Natural killer cell treated with Interleukin-12 subunit alpha and Interleukin-12 subunit beta and Interleukin-15 and Interleukin-18, amount 100 ng/mL, for 72 hours (primary cell): Measurements from ENCODE around the gene TNIK. TPM values are rescaled to one million over a fixed set of nuclear protein-coding genes. Genes with fewer than 3 reads are reported as not detected.

Experiments used
- ATAC-seq, 2 donors: fragments of 150-1000 bp; cut with Tn5 transposase in 1 of 2; sonication (Bioruptor Pico), chemical (Tn5 transposase) in 1 of 2; 2 replicates each; pipeline ENCODE4 v1.10.0; 2021
- DNase-seq: peaks from one replicate; pipeline ENCODE4 v3.0.0; 2022; ENCODE audit warnings: low spot score
- H3K27ac Mint-ChIP-seq, 2 donors: 1 replicate in 1 of 2; 2 replicates in 1 of 2; pipeline ENCODE4 v1.8.0; 2022; ENCODE audit warnings: mixed read lengths in 2 of 2, mild to moderate bottlenecking in 1 of 2, moderate library complexity in 1 of 2
- H3K27me3 Mint-ChIP-seq, 2 donors: 1 replicate in 1 of 2; 2 replicates in 1 of 2; pipeline ENCODE4 v1.8.0; 2022; ENCODE audit warnings: mixed read lengths in 2 of 2
- H3K36me3 Mint-ChIP-seq: one replicate; pipeline ENCODE4 v1.8.0; 2022; ENCODE audit warnings: mixed read lengths
- H3K4me1 Mint-ChIP-seq, 2 donors: 1 replicate in 1 of 2; 2 replicates in 1 of 2; pipeline ENCODE4 v1.8.0; 2022; ENCODE audit warnings: low read depth in 2 of 2, mixed read lengths in 2 of 2, mild to moderate bottlenecking in 1 of 2
- H3K4me3 Mint-ChIP-seq: one replicate; pipeline ENCODE4 v1.8.0; 2022; ENCODE audit warnings: mixed read lengths
- H3K9me3 Mint-ChIP-seq: 2 replicates; pipeline ENCODE4 v1.8.0; 2022; ENCODE audit warnings: mixed read lengths
- total RNA-seq, 2 donors: library from RNA; stranded (reverse); gene quantifications; one replicate each; pipeline ENCODE4 v1.2.3, GENCODE V29; 2022

TNIK gene
- total RNA-seq, 2 donors from 2014 or later: 44.3 to 48.5 TPM

GRCh38 chr3:171358181-171358880, 101.9 kb downstream of the TNIK start:
- Mint-ChIP-seq H3K4me1 (peaks cover 51 to 55% of the 10 kb centered on the region in 2 donors), H3K27ac (peak overlapping the region in 1 of 2 donors; percentile 33), H3K36me3 (no peaks in the 10 kb centered on the region), H3K4me3 (no peak overlapping the region), H3K27me3 (no peaks in the 10 kb centered on the region), H3K9me3 (no peaks in the 10 kb centered on the region)
- ATAC-seq: no peak
- no peak for DNase-seq

- no peak for DNase-seq
- no peaks in the 10 kb centered on the region for H3K36me3 Mint-ChIP-seq
- peak in 1 of 2 donors; percentile 50 for ATAC-seq
- H3K4me3 Mint-ChIP-seq: no peak overlapping the region
- H3K9me3 Mint-ChIP-seq: no peaks in the 10 kb centered on the region
- peaks cover 44 to 53% of the 10 kb centered on the region in 2 donors for H3K4me1 Mint-ChIP-seq
- no peaks in the 10 kb centered on the region for H3K27me3 Mint-ChIP-seq
- peak overlapping the region in 1 of 2 donors; percentile 27 for H3K27ac Mint-ChIP-seq
Measured at GRCh38 chr3:171357721-171358120, 102.5 kb downstream of the TNIK start.

- H3K9me3 Mint-ChIP-seq: no peaks in the 10 kb centered on the region
- H3K4me1 Mint-ChIP-seq: peaks cover 44 to 48% of the 10 kb centered on the region in 2 donors
- ATAC-seq (no peak), DNase-seq (no peak)
- no peak overlapping the region for H3K4me3 Mint-ChIP-seq
- peak overlapping the region in 1 of 2 donors; percentile 50 for H3K27ac Mint-ChIP-seq
- no peaks in the 10 kb centered on the region for H3K27me3 Mint-ChIP-seq
- no peaks in the 10 kb centered on the region for H3K36me3 Mint-ChIP-seq
Measured at GRCh38 chr3:171356251-171356650, 104.0 kb downstream of the TNIK start.

GRCh38 chr3:171354706-171355582, 105.3 kb downstream of the TNIK start:
- DNase-seq: no peak
- H3K9me3 Mint-ChIP-seq: no peaks in the 10 kb centered on the region
- peaks cover 37 to 47% of the 10 kb centered on the region in 2 donors for H3K4me1 Mint-ChIP-seq
- peak overlapping the region in 1 of 2 donors; percentile 18 for H3K27ac Mint-ChIP-seq
- H3K27me3 Mint-ChIP-seq: no peaks in the 10 kb centered on the region
- H3K4me3 Mint-ChIP-seq: no peak overlapping the region
- no peaks in the 10 kb centered on the region for H3K36me3 Mint-ChIP-seq
- ATAC-seq: no peak

- DNase-seq (no peak), ATAC-seq (no peak)
- Mint-ChIP-seq H3K27me3 (no peaks in the 10 kb centered on the region), H3K36me3 (no peaks in the 10 kb centered on the region), H3K4me1 (peaks cover 36 to 50% of the 10 kb centered on the region in 2 donors), H3K27ac (peak overlapping the region in 1 of 2 donors; percentile 18), H3K4me3 (no peak overlapping the region), H3K9me3 (no peaks in the 10 kb centered on the region)
Measured at GRCh38 chr3:171354049-171354705, 106.0 kb downstream of the TNIK start.

- H3K27me3 Mint-ChIP-seq: no peaks in the 10 kb centered on the region
- H3K4me1 Mint-ChIP-seq: peaks cover 33 to 46% of the 10 kb centered on the region in 2 donors
- ATAC-seq: no peak
- H3K4me3 Mint-ChIP-seq: no peak overlapping the region
- no peaks in the 10 kb centered on the region for H3K36me3 Mint-ChIP-seq
- no peak overlapping the region for H3K27ac Mint-ChIP-seq
- H3K9me3 Mint-ChIP-seq: no peaks in the 10 kb centered on the region
- no peak for DNase-seq
Measured at GRCh38 chr3:171353423-171353822, 106.8 kb downstream of the TNIK start.

GRCh38 chr3:171352387-171352935, 107.7 kb downstream of the TNIK start:
- Mint-ChIP-seq H3K4me3 (no peak overlapping the region), H3K27me3 (no peaks in the 10 kb centered on the region), H3K4me1 (peaks cover 31 to 48% of the 10 kb centered on the region in 2 donors), H3K36me3 (no peaks in the 10 kb centered on the region), H3K27ac (no peak overlapping the region), H3K9me3 (no peaks in the 10 kb centered on the region)
- no peak for DNase-seq
- ATAC-seq: no peak

GRCh38 chr3:171351676-171352075, 108.5 kb downstream of the TNIK start:
- Mint-ChIP-seq H3K9me3 (no peaks in the 10 kb centered on the region), H3K27ac (no peak overlapping the region), H3K36me3 (no peaks in the 10 kb centered on the region), H3K27me3 (no peaks in the 10 kb centered on the region), H3K4me3 (no peak overlapping the region), H3K4me1 (peaks cover 37 to 53% of the 10 kb centered on the region in 2 donors)
- DNase-seq (no peak), ATAC-seq (no peak)

GRCh38 chr3:171350364-171350763, 109.8 kb downstream of the TNIK start:
- no peak overlapping the region for H3K27ac Mint-ChIP-seq
- H3K4me3 Mint-ChIP-seq: no peak overlapping the region
- peaks cover 39 to 53% of the 10 kb centered on the region in 2 donors for H3K4me1 Mint-ChIP-seq
- H3K36me3 Mint-ChIP-seq: no peaks in the 10 kb centered on the region
- no peak for DNase-seq
- H3K9me3 Mint-ChIP-seq: no peaks in the 10 kb centered on the region
- no peak for ATAC-seq
- no peaks in the 10 kb centered on the region for H3K27me3 Mint-ChIP-seq

- Mint-ChIP-seq H3K4me3 (no peak overlapping the region), H3K9me3 (peaks cover 2% of the 10 kb centered on the region), H3K4me1 (peaks cover 42 to 58% of the 10 kb centered on the region in 2 donors), H3K27ac (peak overlapping the region in 1 of 2 donors; percentile 16), H3K27me3 (no peaks in the 10 kb centered on the region), H3K36me3 (no peaks in the 10 kb centered on the region)
- DNase-seq: no peak
- ATAC-seq: no peak
Measured at GRCh38 chr3:171349392-171349791, 110.8 kb downstream of the TNIK start.

GRCh38 chr3:171348121-171348520, 112.1 kb downstream of the TNIK start:
- H3K36me3 Mint-ChIP-seq: peaks cover under 1% of the 10 kb centered on the region
- H3K9me3 Mint-ChIP-seq: peaks cover 2% of the 10 kb centered on the region
- H3K27ac Mint-ChIP-seq: peak overlapping the region; percentile 26 to 57
- H3K4me1 Mint-ChIP-seq: peaks cover 55 to 67% of the 10 kb centered on the region in 2 donors
- ATAC-seq (peak in 1 of 2 donors; percentile 5), DNase-seq (no peak)
- no peaks in the 10 kb centered on the region for H3K27me3 Mint-ChIP-seq
- H3K4me3 Mint-ChIP-seq: peak overlapping the region; percentile 32

GRCh38 chr3:171347301-171348039, 112.7 kb downstream of the TNIK start:
- Mint-ChIP-seq H3K4me1 (peaks cover 59 to 70% of the 10 kb centered on the region in 2 donors), H3K9me3 (peaks cover 5% of the 10 kb centered on the region), H3K27ac (peak overlapping the region; percentile 26 to 57), H3K27me3 (no peaks in the 10 kb centered on the region), H3K4me3 (peak overlapping the region; percentile 45), H3K36me3 (peaks cover 6% of the 10 kb centered on the region)
- DNase-seq: no peak
- ATAC-seq: peak; percentile 61 to 70
